ENCODE measurements around the gene CELA1. TPM values are rescaled to one million over a fixed set of nuclear protein-coding genes. Genes with fewer than 3 reads are reported as not detected.

CELA1 gene
- total RNA-seq, 1 experiment from 2014 or later, result not detected

DNA sequence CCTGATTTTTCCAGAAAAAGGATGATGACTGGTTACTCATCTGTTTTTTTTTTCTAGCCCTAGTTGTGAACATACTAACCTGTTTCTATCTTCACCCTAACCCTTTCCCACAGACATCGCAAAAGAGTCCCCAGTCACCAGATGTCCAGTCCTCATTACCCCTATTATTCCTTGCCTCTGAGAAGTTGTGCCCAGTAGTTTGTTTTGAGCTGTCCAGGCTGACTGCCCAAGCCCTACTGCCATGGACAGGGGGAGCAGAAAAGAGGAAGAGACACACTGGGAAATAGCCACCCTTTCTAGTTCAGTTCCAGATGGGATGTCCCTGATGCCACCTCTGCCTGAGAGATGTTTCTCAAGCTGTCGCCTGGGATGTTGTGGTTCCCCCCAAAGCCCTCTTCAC, 13.8 kb upstream of the CELA1 start (continued):
- TF ChIP-seq ZBTB33 (IDR thresholded peaks at IDR 0.05; ENCODE audit: extremely low read depth, insufficient replicate concordance, low read length) (no peak), EZH2phosphoT487 (IDR thresholded peaks at IDR 0.05; ENCODE audit: borderline replicate concordance) (no peak), ELF1 (IDR thresholded peaks at IDR 0.05; ENCODE audit: borderline replicate concordance, low read depth) (no peak), EZH2 (IDR thresholded peaks at IDR 0.05) (no peak), CBX3 (IDR thresholded peaks at IDR 0.05; ENCODE audit: low read depth) (no peak), SRF (IDR thresholded peaks at IDR 0.05; ENCODE audit: low read depth) (no peak), SIN3A (IDR thresholded peaks at IDR 0.05; ENCODE audit: low read depth) (no peak), CEBPB (IDR thresholded peaks at IDR 0.05; ENCODE audit: low read depth) (no peak)

- intact Hi-C loops (cut with micrococcal nuclease), result no loop called here
- Histone ChIP-seq H3K4me1 (ENCODE audit: control insufficient read depth in 1 of 2, insufficient read depth in 2 of 2, low read length in 2 of 2) (no peaks in the 10 kb centered on the region), H3K79me2 (ENCODE audit: insufficient read depth, low read length) (no peaks in the 10 kb centered on the region), H3K9me3 (ENCODE audit: control insufficient read depth in 1 of 2, insufficient read depth in 1 of 2, low read depth in 1 of 2, low read length in 2 of 2) (no peaks in the 10 kb centered on the region), H2AFZ (ENCODE audit: low read depth, low read length, poor library complexity, severe bottlenecking) (no peak overlapping the region), H3K9me2 (ENCODE audit: insufficient read depth) (no peaks in the 10 kb centered on the region), H3K27me3 (ENCODE audit: insufficient read depth, low read length) (no peaks in the 10 kb centered on the region), H3K4me3 (replicated peaks in 1 of 2; ENCODE audit: low read depth in 1 of 2, low read length in 2 of 2) (no peak overlapping the region), H3K9ac (ENCODE audit: low read length) (no peak overlapping the region), H3K27ac (ENCODE audit: low read depth, low read length) (no peak overlapping the region), H4K20me1 (ENCODE audit: insufficient read depth) (no peaks in the 10 kb centered on the region), H3K36me3 (ENCODE audit: control insufficient read depth in 1 of 2, insufficient read depth in 2 of 2, low read length in 2 of 2) (peaks cover 2 to 12% of the 10 kb centered on the region in 2 experiments; a peak in 2 of 4 replicates), H3K4me2 (ENCODE audit: low read length) (no peak overlapping the region)
- DNase-seq (ENCODE audit: low read depth, low spot score) (no peak), ATAC-seq (no peak)
- TF ChIP-seq CTCF (IDR thresholded peaks at IDR 0.05 in 2 of 3, conservative IDR thresholded peaks at IDR 0.05 in 1 of 3; ENCODE audit: borderline replicate concordance in 1 of 3, insufficient read depth in 1 of 3, low read depth in 2 of 3, low read length in 2 of 3), result no peak
- TF ChIP-seq SRF (IDR thresholded peaks at IDR 0.05; ENCODE audit: low read depth), result no peak
- TF ChIP-seq RAD21 (IDR thresholded peaks at IDR 0.05; ENCODE audit: low read depth), result no peak
- TF ChIP-seq ELF1 (IDR thresholded peaks at IDR 0.05; ENCODE audit: borderline replicate concordance, low read depth), result no peak
- TF ChIP-seq EZH2phosphoT487 (IDR thresholded peaks at IDR 0.05; ENCODE audit: borderline replicate concordance), result no peak
- no peak for TF ChIP-seq TCF7L2 (IDR thresholded peaks at IDR 0.05; ENCODE audit: borderline replicate concordance, extremely low read depth, insufficient read depth, insufficient read length)
- no peak for TF ChIP-seq POLR2A (IDR thresholded peaks at IDR 0.05; ENCODE audit: borderline replicate concordance, extremely low read depth, insufficient read depth, insufficient read length)
- TF ChIP-seq, protein P1, sequence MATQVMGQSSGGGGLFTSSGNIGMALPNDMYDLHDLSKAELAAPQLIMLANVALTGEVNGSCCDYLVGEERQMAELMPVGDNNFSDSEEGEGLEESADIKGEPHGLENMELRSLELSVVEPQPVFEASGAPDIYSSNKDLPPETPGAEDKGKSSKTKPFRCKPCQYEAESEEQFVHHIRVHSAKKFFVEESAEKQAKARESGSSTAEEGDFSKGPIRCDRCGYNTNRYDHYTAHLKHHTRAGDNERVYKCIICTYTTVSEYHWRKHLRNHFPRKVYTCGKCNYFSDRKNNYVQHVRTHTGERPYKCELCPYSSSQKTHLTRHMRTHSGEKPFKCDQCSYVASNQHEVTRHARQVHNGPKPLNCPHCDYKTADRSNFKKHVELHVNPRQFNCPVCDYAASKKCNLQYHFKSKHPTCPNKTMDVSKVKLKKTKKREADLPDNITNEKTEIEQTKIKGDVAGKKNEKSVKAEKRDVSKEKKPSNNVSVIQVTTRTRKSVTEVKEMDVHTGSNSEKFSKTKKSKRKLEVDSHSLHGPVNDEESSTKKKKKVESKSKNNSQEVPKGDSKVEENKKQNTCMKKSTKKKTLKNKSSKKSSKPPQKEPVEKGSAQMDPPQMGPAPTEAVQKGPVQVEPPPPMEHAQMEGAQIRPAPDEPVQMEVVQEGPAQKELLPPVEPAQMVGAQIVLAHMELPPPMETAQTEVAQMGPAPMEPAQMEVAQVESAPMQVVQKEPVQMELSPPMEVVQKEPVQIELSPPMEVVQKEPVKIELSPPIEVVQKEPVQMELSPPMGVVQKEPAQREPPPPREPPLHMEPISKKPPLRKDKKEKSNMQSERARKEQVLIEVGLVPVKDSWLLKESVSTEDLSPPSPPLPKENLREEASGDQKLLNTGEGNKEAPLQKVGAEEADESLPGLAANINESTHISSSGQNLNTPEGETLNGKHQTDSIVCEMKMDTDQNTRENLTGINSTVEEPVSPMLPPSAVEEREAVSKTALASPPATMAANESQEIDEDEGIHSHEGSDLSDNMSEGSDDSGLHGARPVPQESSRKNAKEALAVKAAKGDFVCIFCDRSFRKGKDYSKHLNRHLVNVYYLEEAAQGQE (IDR thresholded peaks at IDR 0.05; ENCODE audit: low read depth), result no peak
- TF ChIP-seq FOSL1 (IDR thresholded peaks at IDR 0.05; ENCODE audit: low read depth), result no peak
- TF ChIP-seq, protein P2, sequence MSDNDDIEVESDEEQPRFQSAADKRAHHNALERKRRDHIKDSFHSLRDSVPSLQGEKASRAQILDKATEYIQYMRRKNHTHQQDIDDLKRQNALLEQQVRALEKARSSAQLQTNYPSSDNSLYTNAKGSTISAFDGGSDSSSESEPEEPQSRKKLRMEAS (IDR thresholded peaks at IDR 0.05), result no peak
- no peak for TF ChIP-seq EGR1 (IDR thresholded peaks at IDR 0.05; ENCODE audit: low read depth)
- no peak for TF ChIP-seq ATF3 (IDR thresholded peaks at IDR 0.05)
- no peak for TF ChIP-seq CEBPB (IDR thresholded peaks at IDR 0.05; ENCODE audit: low read depth)
- ChIA-PET RAD21 (ENCODE audit: low non-redundant PET in 1 of 2, low total read pairs in 2 of 2, uncharacterized antibody in 2 of 2, unreplicated experiment in 2 of 2) (no interaction called here), CTCF (no interaction called here), POLR2A (no interaction called here)
- no TSS peak for BruUV-seq (replicated peaks)
Observed at GRCh38 chr12:51359851-51360250, 13.4 kb upstream of the CELA1 start.
